Stomach smooth muscle (tissue), 2 donors: ENCODE results near the gene SNED1.

Source experiments
- H3K27ac ChIP-seq: one replicate; pipeline ENCODE4 v1.7.0; 2013; ENCODE audit warnings: mild to moderate bottlenecking, low read length, inconsistent platforms
- H3K27me3 ChIP-seq, 2 donors: one replicate each; pipeline ENCODE4 v1.7.0; 2013; ENCODE audit warnings: low read length in 2 of 2; ENCODE audit not compliant: insufficient read depth in 2 of 2, control insufficient read depth in 1 of 2
- H3K36me3 ChIP-seq, 2 donors: one replicate each; pipeline ENCODE4 v1.7.0; 2013; ENCODE audit warnings: low read length in 2 of 2; ENCODE audit not compliant: control insufficient read depth in 2 of 2, insufficient read depth in 2 of 2
- H3K4me1 ChIP-seq: one replicate; pipeline ENCODE4 v1.7.0; 2013; ENCODE audit warnings: low read length; ENCODE audit not compliant: control insufficient read depth, insufficient read depth
- H3K4me3 ChIP-seq, 2 donors: one replicate each; pipeline ENCODE4 v1.7.0; 2013; ENCODE audit warnings: low read length in 2 of 2
- H3K9ac ChIP-seq, 2 donors: one replicate each; pipeline ENCODE4 v1.7.0; 2013; ENCODE audit warnings: low read length in 2 of 2, mild to moderate bottlenecking in 1 of 2
- H3K9me3 ChIP-seq, 2 donors: one replicate each; pipeline ENCODE4 v1.7.0; 2013; ENCODE audit warnings: low read length in 2 of 2; ENCODE audit not compliant: control insufficient read depth in 2 of 2
- donor health status: healthy.
- donor health status: Pancreatic carcinoma.

Gene SNED1

DNA sequence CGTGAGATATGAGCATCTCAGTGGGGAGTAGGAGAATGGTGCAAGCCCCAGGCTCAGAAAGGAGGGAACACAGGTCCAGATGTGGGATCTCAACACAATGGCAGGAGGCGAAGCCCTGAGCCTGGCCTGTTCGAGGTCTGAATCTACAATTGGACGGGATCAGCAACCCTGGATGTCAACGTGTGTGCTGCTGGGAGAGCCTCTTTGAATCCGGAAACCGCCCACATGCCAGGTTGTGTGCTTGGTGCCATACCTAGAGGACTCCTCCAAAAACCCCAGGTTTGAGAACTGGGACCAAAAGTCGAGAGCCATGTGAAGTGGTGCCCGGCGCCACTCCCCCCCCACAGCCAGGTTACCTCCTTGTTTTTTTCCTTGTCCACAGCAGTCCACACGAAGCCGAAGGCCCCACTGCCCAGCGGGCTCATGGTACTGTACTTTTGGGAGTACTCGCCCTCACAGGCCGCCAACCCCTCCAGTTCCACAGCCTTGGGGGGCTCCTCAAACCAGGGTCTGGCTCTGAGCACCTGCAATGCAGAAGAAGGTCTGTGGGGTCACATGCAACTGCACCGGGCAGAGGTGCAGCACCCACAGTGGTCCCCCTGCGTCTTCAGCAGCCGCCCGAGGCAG, 124.1 kb downstream of the SNED1 start:
- H3K9me3 ChIP-seq, result no peaks in the 10 kb centered on the region
- no peak overlapping the region for H3K9ac ChIP-seq
- no peaks in the 10 kb centered on the region for H3K36me3 ChIP-seq
- no peaks in the 10 kb centered on the region for H3K27me3 ChIP-seq
- no peak overlapping the region for H3K4me3 ChIP-seq
- H3K27ac ChIP-seq, result no peak overlapping the region
- no peaks in the 10 kb centered on the region for H3K4me1 ChIP-seq

DNA sequence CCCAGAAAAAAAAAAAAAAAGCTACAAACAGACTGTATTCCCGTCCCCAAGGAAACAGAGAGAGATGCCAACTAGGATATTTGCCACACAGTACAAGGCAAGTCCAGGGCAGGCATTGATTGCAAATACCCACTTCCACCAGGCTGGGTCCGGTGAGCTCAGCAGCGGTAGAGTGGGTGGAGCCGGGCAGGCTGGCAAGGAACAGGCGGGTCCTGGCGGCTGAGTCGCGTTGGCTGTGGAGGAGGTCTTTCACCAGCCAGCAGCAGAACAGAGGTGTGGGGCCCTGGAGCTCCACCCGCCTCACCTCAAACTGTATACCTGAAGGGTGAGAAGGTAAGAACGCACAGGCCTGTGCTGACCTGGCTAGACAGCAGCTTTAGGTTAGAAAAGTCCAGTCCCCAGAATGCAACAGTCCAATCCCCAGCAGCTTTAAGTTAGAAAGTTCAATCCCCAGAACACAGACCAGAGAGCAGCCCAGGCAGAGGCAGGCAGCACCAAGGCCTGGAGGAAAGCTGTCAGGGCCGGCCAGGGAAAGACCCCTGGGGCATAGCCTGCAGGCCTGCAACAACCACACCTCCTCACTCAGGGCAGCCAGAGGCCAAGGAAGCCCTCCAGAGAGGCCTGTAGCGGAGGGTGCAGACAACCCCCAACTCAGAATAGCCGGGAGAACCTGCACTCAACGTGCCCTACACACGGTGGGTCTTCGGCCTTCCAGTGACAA, 125.6 kb downstream of the SNED1 start:
- no peak overlapping the region for H3K27ac ChIP-seq
- H3K4me3 ChIP-seq, result no peak overlapping the region
- no peaks in the 10 kb centered on the region for H3K4me1 ChIP-seq
- no peaks in the 10 kb centered on the region for H3K36me3 ChIP-seq
- no peaks in the 10 kb centered on the region for H3K9me3 ChIP-seq
- H3K9ac ChIP-seq, result no peak overlapping the region
- H3K27me3 ChIP-seq, result no peaks in the 10 kb centered on the region

- no peak overlapping the region for H3K4me3 ChIP-seq
- no peaks in the 10 kb centered on the region for H3K9me3 ChIP-seq
- no peaks in the 10 kb centered on the region for H3K27me3 ChIP-seq
- H3K9ac ChIP-seq, result no peak overlapping the region
- no peaks in the 10 kb centered on the region for H3K36me3 ChIP-seq
- H3K4me1 ChIP-seq, result no peaks in the 10 kb centered on the region
- no peak overlapping the region for H3K27ac ChIP-seq
Observed at GRCh38 chr2:241125626-241126025, 127.2 kb downstream of the SNED1 start.

DNA sequence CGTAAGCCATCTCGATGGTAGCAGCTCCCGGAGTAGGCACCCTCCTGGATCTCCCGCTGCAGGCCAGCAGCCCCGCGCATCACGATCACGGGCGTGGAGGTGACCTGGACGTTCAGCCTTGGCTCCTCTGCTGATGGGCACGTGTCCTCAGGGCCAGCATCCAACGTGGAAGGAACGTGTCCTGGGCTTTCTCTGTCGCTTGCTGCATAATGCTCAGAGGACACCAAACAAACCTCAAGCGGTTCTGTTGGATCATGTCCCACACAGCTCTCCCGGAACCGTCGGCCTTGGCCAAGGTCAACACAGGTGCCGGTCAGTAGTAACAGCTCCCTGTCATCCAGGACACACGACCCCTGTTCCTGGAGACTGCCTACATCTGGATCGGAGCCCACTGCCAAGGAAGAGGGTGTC, 127.8 kb downstream of the SNED1 start:
- Histone ChIP-seq H3K9ac (no peak overlapping the region), H3K27ac (no peak overlapping the region), H3K9me3 (no peaks in the 10 kb centered on the region), H3K27me3 (no peaks in the 10 kb centered on the region), H3K4me3 (no peak overlapping the region), H3K36me3 (no peaks in the 10 kb centered on the region), H3K4me1 (no peaks in the 10 kb centered on the region)

DNA sequence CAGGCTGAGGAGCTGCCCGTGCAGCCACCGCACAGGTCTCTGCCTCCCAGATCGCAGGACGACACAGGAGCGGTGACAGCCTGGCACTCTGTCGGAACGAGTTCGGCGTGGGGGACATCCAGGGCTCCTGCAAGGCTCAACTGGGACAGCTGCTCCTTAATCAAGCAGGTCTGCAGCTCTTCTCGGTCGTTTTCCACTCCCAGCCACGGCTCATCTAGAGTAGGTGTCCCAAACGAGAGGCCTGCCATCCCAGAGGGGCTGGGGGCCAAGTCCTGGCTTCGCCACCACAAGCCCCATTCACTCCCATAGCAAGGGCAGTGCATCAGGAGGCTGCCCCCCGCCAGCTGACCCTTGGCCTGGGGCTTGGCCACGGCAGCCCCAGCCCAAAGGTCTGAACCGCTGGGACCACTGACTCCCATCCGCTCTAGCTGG, 128.4 kb downstream of the SNED1 start:
- Histone ChIP-seq H3K36me3 (no peaks in the 10 kb centered on the region), H3K4me1 (no peaks in the 10 kb centered on the region), H3K4me3 (no peak overlapping the region), H3K9me3 (no peaks in the 10 kb centered on the region), H3K9ac (no peak overlapping the region), H3K27me3 (no peaks in the 10 kb centered on the region), H3K27ac (no peak overlapping the region)

GRCh38 chr2:241128266-241128665, 129.8 kb downstream of the SNED1 start:
- H3K36me3 ChIP-seq, result no peaks in the 10 kb centered on the region
- H3K9ac ChIP-seq, result no peak overlapping the region
- H3K4me1 ChIP-seq, result no peaks in the 10 kb centered on the region
- H3K27ac ChIP-seq, result no peak overlapping the region
- H3K27me3 ChIP-seq, result no peaks in the 10 kb centered on the region
- H3K9me3 ChIP-seq, result no peaks in the 10 kb centered on the region
- no peak overlapping the region for H3K4me3 ChIP-seq

- Histone ChIP-seq H3K9me3 (no peaks in the 10 kb centered on the region), H3K36me3 (no peaks in the 10 kb centered on the region), H3K4me3 (no peak overlapping the region), H3K27me3 (no peaks in the 10 kb centered on the region), H3K4me1 (no peaks in the 10 kb centered on the region), H3K9ac (no peak overlapping the region), H3K27ac (no peak overlapping the region)
Observed at GRCh38 chr2:241129086-241129871, 130.9 kb downstream of the SNED1 start.

DNA sequence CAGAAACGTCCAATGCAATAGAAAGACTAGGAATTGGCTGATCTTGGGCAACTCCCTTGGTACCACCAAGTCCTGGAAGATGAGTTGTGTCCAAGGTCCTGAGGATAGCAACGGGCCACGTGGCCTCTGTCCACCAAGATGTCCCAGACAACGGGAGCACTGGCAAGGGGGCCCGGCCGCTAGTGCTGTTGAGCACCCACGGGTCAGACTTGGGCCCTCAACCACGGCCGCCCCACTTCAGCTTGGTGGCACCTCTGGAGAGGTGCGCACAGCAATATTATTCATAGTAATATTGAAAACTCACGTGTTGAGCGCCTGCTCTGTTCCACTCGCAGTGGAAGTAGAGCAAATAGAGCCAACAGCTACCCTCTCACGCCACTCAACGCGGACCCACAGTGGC, 131.9 kb downstream of the SNED1 start:
- Histone ChIP-seq H3K9ac (no peak overlapping the region), H3K4me3 (no peak overlapping the region), H3K27me3 (no peaks in the 10 kb centered on the region), H3K9me3 (no peaks in the 10 kb centered on the region), H3K27ac (no peak overlapping the region), H3K36me3 (no peaks in the 10 kb centered on the region), H3K4me1 (no peaks in the 10 kb centered on the region)

- Histone ChIP-seq H3K9ac (no peak overlapping the region), H3K9me3 (no peaks in the 10 kb centered on the region), H3K36me3 (no peaks in the 10 kb centered on the region), H3K4me1 (no peaks in the 10 kb centered on the region), H3K27ac (no peak overlapping the region), H3K27me3 (no peaks in the 10 kb centered on the region), H3K4me3 (no peak overlapping the region)
Observed at GRCh38 chr2:241131531-241131930, 133.1 kb downstream of the SNED1 start.

GRCh38 chr2:241132538-241133435, 134.4 kb downstream of the SNED1 start:
- Histone ChIP-seq H3K9ac (no peak overlapping the region), H3K9me3 (no peaks in the 10 kb centered on the region), H3K4me1 (no peaks in the 10 kb centered on the region), H3K27me3 (no peaks in the 10 kb centered on the region), H3K36me3 (no peaks in the 10 kb centered on the region), H3K4me3 (no peak overlapping the region), H3K27ac (no peak overlapping the region)
